Measurements from ENCODE around the gene SHD.

GRCh38 chr19:4294389-4294788, 15.3 kb downstream of the SHD start:
- TF ChIP-seq POLR2A (IDR thresholded peaks at IDR 0.05; ENCODE audit: low read depth, low read length) (no peak), POLR2AphosphoS5 (IDR thresholded peaks at IDR 0.05; ENCODE audit: low read depth, low read length) (no peak), POU2F2 (IDR thresholded peaks at IDR 0.05; ENCODE audit: low read depth, low read length) (no peak), TAF1 (IDR thresholded peaks at IDR 0.05; ENCODE audit: low read depth, low read length) (no peak)

Measured in GM12891 (cell line).